ENCODE measurements around the gene FTHL17.

FTHL17 gene

GRCh38 chrX:31071725-31072124 lies at the start of gene FTHL17:
Gene FTHL17, minus strand, starts transcription at chrX:31072041. Its CDS starts 88 bp downstream, at chrX:31071953.
- no peak for TF ChIP-seq CTCF (IDR thresholded peaks at IDR 0.05)
- Histone ChIP-seq H3K4me1 (ENCODE audit: control insufficient read depth in 1 of 2, insufficient read depth in 1 of 2, low read depth in 1 of 2, low read length in 1 of 2) (no peaks in the 10 kb centered on the region), H3K4me3 (ENCODE audit: low read depth in 1 of 2, low read length in 1 of 2) (no peak within 1 kb of the TSS), H3K9me3 (no peaks in the 10 kb centered on the region), H3K27me3 (no peaks in the 10 kb centered on the region), H3K36me3 (no peaks in the 10 kb centered on the region), H3K27ac (no peak within 1 kb of the TSS)

DNA sequence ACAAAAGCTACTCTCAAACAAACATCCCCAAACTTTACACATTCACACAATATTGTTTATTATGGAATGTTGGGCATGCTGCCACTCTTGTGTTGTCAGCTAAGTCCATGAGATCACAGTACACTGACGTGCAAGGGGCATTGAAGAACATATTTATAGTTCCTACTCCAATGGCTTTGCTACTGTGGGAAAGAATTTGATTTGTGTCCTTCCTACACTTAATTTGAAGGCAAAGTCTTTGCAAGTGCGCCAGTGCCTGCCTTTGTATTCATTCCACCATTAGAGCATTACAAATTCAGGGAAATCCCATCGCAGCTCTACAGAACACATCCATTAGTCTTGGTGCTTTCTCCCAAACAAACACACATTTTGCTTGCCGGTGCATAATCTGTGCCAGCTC lies 45.4 kb upstream of the FTHL17 start:
- Histone ChIP-seq H3K9me3 (no peaks in the 10 kb centered on the region), H3K36me3 (no peaks in the 10 kb centered on the region), H3K27ac (no peak overlapping the region), H3K4me1 (ENCODE audit: control insufficient read depth in 1 of 2, insufficient read depth in 1 of 2, low read depth in 1 of 2, low read length in 1 of 2) (no peaks in the 10 kb centered on the region), H3K4me3 (ENCODE audit: low read depth in 1 of 2, low read length in 1 of 2) (no peak overlapping the region), H3K27me3 (no peaks in the 10 kb centered on the region)
- TF ChIP-seq CTCF (IDR thresholded peaks at IDR 0.05) = no peak

GRCh38 chrX:31115398-31115797 lies 43.6 kb upstream of the FTHL17 start:
- no peak for TF ChIP-seq CTCF (IDR thresholded peaks at IDR 0.05)
- Histone ChIP-seq H3K9me3 (no peaks in the 10 kb centered on the region), H3K36me3 (no peaks in the 10 kb centered on the region), H3K4me1 (ENCODE audit: control insufficient read depth in 1 of 2, insufficient read depth in 1 of 2, low read depth in 1 of 2, low read length in 1 of 2) (no peaks in the 10 kb centered on the region), H3K27me3 (no peaks in the 10 kb centered on the region), H3K27ac (no peak overlapping the region), H3K4me3 (ENCODE audit: low read depth in 1 of 2, low read length in 1 of 2) (no peak overlapping the region)

GRCh38 chrX:31114858-31115257 lies 43.0 kb upstream of the FTHL17 start:
- no peaks in the 10 kb centered on the region for H3K36me3 ChIP-seq
- H3K4me3 ChIP-seq (ENCODE audit: low read depth in 1 of 2, low read length in 1 of 2) = no peak overlapping the region
- H3K27ac ChIP-seq = no peak overlapping the region
- H3K9me3 ChIP-seq = no peaks in the 10 kb centered on the region
- no peaks in the 10 kb centered on the region for H3K4me1 ChIP-seq (ENCODE audit: control insufficient read depth in 1 of 2, insufficient read depth in 1 of 2, low read depth in 1 of 2, low read length in 1 of 2)
- H3K27me3 ChIP-seq = no peaks in the 10 kb centered on the region
- TF ChIP-seq CTCF (IDR thresholded peaks at IDR 0.05) = no peak

DNA sequence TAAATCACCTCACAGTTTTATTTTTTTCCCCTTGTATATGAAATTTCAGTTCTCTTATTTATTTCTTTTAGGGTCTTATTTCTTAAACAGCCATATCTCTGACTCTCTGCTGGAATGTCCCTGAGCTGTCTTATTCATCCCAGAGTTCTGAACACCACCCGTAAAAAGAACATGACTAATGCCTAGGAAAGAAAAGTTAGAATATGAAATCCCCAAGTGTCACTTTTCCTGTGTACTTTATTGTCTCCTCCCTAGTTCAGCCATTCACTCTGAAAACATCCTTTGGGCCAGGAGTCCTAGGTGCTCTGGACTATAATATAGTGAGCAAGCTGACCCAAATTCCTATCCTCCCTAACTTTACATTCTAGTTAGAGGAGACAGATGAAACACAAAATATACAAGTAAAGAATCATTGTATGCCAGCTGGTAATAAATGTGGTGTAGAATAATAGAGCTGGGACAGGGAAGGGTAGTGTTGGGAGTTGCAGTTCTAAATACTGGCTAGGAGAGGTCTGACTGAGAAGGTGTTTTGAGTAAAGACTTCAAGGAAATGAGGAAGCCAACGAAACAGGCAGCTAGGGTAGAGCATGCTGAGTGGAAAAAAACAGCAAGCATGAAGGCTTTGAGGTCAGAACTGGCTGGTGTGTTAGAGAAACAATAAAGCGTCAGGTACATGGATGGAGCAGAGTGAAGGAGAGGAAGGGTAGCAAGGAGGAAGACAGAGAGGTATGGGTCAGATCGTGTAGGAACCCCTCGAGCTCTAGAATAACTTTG lies 40.6 kb upstream of the FTHL17 start:
- Histone ChIP-seq H3K27ac (no peak overlapping the region), H3K36me3 (no peaks in the 10 kb centered on the region), H3K4me1 (ENCODE audit: control insufficient read depth in 1 of 2, insufficient read depth in 1 of 2, low read depth in 1 of 2, low read length in 1 of 2) (no peaks in the 10 kb centered on the region), H3K4me3 (ENCODE audit: low read depth in 1 of 2, low read length in 1 of 2) (no peak overlapping the region), H3K27me3 (no peaks in the 10 kb centered on the region), H3K9me3 (no peaks in the 10 kb centered on the region)
- TF ChIP-seq CTCF (IDR thresholded peaks at IDR 0.05) = no peak

Data from neutrophil (primary cell).